ENCODE measurements around the gene B3GNT2.

The B3GNT2 gene

DNA sequence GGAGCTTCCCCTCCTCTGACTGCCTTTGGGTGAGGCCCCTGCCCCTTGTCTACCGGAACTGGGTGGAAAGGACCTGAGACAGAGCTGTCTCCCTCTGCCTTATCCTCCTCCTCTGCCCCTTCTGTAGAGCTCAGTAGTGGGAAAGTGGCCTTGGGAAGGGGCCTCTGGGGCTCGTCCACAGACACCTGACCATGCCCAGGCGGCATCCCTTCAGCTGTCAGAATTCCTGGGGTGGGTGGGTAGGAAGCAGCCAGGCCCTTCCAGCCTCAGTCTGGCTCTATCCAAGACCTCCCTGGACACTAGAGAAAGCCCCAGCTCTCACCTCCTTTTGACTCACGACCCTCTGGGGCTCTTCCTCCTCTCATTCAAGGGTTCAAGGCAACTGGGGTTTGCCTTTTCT is 35.6 kb downstream of the B3GNT2 start:
- Mint-ChIP-seq H3K36me3 (peaks cover 2% of the 10 kb centered on the region), H3K4me1 (no peaks in the 10 kb centered on the region), H3K9me3 (no peaks in the 10 kb centered on the region), H3K4me3 (no peak overlapping the region), H3K27ac (no peak overlapping the region), H3K27me3 (no peaks in the 10 kb centered on the region)

DNA sequence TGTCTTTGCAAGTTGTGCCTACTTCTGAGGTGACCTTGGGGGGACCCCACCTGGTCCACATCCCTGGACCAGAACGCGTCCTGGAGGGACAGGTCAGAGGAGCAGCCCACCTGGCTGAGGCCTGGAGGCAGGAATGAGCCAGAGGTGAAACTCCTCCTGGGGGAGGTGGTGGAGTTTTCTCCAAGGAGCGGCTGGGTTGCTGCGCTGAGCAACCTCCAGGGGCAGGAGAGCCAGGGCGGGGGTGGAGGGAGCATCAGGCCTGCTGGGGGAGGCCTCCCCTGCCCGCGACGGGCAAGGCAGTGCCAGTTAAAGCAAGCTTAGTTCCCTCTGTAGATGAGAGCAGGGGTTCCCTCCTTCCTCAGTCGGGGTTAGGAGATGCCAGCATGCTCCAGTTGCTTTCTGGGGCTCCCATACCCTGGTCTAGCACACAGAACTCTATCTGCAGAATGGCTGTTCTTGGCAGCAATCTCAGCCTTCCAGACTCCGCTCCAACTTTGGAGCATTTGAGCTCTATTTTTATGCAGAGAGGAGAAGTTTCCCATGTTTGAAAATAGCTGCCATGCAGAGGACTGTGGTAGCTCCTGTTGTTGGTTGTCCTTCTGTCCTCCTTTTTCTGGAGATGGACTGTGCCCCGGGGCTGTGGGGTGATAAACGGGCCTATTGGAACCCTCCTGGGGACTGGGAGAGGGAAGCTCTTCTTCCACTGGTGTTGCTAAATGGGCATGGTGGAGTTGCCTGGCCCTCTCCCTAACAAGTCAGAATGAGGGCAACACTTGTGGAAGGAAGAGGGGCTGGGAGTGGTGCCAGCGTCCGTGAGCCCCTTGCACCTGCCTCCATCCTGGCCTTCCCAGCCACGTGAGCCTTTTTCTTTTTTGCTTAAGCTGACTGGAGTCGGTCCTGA is 39.1 kb downstream of the B3GNT2 start:
- Mint-ChIP-seq H3K4me1 (no peaks in the 10 kb centered on the region), H3K27ac (no peak overlapping the region), H3K4me3 (no peak overlapping the region), H3K36me3 (peaks cover 1% of the 10 kb centered on the region), H3K27me3 (no peaks in the 10 kb centered on the region), H3K9me3 (no peaks in the 10 kb centered on the region)

DNA sequence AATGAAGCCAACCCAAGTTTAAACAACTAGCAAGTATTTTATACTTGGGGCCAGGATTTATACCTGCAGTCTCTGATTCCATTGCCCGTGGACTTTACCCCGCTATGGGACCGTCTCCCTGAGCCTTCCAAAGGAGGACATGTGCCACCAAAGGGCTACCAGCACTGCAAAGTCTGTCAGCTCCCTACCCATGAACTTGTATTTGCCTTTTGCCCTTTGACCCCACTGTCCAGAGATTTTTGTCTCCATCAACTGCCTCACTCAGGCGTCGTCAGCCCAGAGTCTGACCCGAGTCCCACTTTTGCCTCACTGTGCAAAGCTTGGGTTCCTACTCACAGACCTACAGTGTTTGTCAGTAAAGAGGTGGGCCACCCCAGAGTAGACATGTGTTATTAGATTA is 40.6 kb downstream of the B3GNT2 start:
- Mint-ChIP-seq H3K27ac (no peak overlapping the region), H3K27me3 (no peaks in the 10 kb centered on the region), H3K36me3 (peaks cover 1% of the 10 kb centered on the region), H3K9me3 (no peaks in the 10 kb centered on the region), H3K4me3 (no peak overlapping the region), H3K4me1 (no peaks in the 10 kb centered on the region)

DNA sequence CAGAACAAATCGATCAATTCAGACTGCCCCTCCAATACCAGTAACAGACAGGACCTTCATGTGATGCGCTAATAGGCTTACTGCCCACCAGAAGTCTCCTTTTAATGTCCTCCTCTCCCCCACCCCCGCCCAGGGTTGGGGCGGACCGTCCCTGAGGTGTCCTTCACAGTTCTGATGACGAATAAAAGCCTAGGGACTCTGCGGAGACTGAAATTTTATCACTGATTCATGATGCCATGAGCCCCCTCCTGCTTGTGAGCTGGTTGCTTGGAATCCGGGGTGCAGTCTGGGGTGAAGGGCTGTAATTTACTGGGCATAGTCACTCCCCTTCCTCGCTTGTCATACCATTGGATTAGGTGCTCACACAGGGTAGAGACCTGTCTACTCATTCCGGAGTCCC is 42.3 kb downstream of the B3GNT2 start:
- Mint-ChIP-seq H3K4me1 (no peaks in the 10 kb centered on the region), H3K27ac (no peak overlapping the region), H3K9me3 (no peaks in the 10 kb centered on the region), H3K27me3 (no peaks in the 10 kb centered on the region), H3K4me3 (no peak overlapping the region), H3K36me3 (peaks cover 1% of the 10 kb centered on the region)

DNA sequence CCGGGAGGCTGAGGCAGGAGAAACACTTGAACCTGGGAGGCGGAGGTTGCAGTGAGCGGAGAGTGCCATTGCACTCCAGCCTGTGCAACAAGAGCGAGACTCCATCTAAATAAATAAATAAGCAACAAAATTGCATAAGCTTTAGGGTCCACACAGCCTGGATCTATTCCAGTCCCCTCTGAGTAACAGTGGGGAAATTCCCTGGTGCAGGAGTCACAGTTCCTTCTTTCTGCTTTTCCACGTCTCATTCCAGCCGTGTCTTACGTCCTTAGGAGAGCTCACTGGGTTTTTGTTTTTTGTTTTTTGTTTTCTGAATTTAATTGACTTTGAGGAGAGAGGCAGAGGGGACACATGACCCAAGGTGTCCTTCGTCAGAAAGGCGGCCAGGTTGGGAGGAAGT is 44.6 kb downstream of the B3GNT2 start:
- Mint-ChIP-seq H3K27ac (no peak overlapping the region), H3K9me3 (no peaks in the 10 kb centered on the region), H3K36me3 (peaks cover 1% of the 10 kb centered on the region)

DNA sequence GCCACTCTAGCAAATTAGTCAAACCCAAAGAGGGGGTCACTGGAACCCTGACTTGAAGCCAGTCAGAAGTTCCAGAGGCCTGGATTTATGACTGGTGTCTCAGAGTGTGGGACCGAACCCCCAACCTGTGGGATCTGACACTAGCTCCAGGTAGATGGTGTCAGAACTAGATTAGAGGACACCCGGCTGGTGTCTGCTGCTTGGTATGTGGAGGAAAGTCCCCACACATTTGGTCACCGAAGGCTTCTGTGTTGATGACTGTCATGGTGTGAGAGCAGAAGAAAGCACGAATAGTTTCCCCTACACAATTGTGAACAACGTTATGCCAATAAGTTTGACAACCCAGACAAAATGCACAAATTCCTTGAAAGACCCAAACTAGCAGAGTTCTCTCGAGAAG is 48.1 kb downstream of the B3GNT2 start:
- Mint-ChIP-seq H3K27ac (no peak overlapping the region), H3K4me1 (no peaks in the 10 kb centered on the region), H3K36me3 (no peaks in the 10 kb centered on the region)

More for the DNA sequence above, 44.6 kb downstream of the B3GNT2 start:
- no peaks in the 10 kb centered on the region for H3K27me3 Mint-ChIP-seq
- H3K4me3 Mint-ChIP-seq = no peak overlapping the region
- H3K4me1 Mint-ChIP-seq = no peaks in the 10 kb centered on the region

DNA sequence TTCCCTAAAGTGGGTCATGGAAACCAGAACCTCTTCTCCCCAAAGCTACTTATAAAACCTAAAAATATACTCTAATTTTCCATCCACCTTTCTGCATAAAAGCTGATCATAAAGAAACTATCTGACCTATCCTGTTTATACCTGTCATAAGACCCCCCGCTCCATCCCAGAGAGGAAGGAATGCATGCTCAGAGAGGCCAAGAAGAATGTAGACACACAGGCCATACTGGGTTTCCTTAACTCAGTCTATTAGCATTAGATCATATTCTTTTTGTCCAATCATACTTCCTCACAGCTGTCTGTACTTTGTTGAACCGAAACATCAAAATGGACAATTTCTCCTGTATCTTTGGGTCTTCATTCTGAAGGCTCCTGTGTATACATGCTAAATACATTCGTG is 52.3 kb downstream of the B3GNT2 start:
- Mint-ChIP-seq H3K4me3 (no peak overlapping the region), H3K36me3 (peaks cover 3% of the 10 kb centered on the region), H3K27ac (no peak overlapping the region), H3K4me1 (no peaks in the 10 kb centered on the region), H3K27me3 (no peaks in the 10 kb centered on the region), H3K9me3 (no peaks in the 10 kb centered on the region)

More for the DNA sequence above, 48.1 kb downstream of the B3GNT2 start:
- no peaks in the 10 kb centered on the region for H3K27me3 Mint-ChIP-seq
- no peaks in the 10 kb centered on the region for H3K9me3 Mint-ChIP-seq
- H3K4me3 Mint-ChIP-seq = no peak overlapping the region

DNA sequence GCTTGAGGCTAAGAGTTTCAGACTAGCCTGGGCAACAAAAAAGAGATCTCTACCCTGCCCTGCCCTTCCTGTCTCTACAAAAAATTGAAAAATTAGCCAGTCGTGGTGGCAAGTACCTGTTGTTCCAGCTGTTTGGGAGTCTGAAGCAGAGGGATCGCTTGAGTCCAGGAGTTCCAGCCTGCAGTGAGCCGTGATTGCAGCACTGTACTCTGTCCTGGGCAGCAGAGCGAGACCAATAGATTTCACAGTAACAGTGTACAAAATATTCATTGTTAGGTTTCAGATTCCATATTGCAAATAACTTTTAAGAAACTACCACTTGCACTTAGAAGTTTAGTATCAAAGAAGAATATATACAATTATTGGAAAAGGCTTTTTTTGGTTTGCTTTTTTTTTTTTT is 54.3 kb downstream of the B3GNT2 start:
- Mint-ChIP-seq H3K36me3 (peaks cover 3% of the 10 kb centered on the region), H3K27me3 (no peaks in the 10 kb centered on the region), H3K27ac (no peak overlapping the region), H3K9me3 (no peaks in the 10 kb centered on the region), H3K4me1 (no peaks in the 10 kb centered on the region), H3K4me3 (no peak overlapping the region)

DNA sequence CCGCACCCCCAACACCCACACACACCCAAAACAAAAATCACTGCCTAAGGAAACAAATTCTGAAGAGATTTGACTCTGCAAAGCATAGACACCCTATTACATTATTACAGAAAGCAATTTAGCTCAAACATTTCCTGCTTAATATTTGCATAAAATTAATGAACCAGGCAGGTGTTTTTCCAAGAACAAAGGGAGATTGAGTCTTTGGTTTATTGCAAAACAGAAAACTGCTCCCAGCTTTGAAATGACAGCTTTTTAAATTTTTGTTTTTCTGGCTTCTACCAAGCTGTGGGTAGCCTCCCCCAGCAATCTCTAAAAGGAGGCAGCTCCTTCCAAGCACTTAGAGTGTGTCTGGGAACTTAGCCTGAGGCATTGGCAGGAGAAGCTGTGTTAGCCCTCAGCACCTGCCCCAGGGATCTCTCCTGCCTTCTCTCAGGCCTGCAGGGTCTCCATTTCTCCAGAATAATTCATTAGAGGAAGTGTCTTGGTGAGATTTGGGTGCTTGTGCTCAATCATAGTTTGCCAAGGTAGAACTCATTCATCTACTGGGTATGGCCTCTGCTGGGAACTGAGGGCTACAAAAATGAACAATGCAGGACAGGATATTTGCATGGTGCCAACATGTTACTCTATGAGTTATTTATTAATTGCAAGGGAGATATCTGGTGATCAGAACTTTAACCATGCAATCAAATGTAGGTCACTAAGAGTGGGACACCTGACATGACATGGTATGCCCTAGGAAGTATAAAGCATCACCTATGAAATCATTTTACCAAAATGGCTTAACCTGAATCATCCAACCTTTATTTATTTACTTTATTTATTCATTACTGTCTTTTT is 58.7 kb downstream of the B3GNT2 start:
- H3K9me3 Mint-ChIP-seq = no peaks in the 10 kb centered on the region
- peaks cover 3% of the 10 kb centered on the region for H3K36me3 Mint-ChIP-seq
- H3K27ac Mint-ChIP-seq = no peak overlapping the region
- H3K4me1 Mint-ChIP-seq = no peaks in the 10 kb centered on the region
- no peaks in the 10 kb centered on the region for H3K27me3 Mint-ChIP-seq
- H3K4me3 Mint-ChIP-seq = no peak overlapping the region

DNA sequence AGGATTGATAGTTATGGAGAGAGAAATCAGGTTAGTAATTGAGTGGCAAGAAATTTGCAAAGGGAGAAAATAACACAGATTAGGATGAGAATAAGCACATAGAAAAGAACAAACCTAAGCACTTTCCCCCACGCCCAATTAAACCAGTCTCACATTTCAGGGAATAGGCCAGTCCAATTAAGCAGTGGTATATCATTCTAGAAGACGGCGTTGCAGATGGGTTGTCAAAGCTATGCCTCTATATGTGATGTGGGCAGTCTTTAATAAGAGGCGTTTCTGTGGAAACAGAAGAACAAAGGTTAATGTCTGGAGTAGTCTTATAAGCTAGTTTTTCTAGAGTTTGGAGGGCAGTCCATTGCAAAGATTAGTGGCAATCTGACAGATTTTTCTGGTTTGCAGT is 61.6 kb downstream of the B3GNT2 start:
- no peaks in the 10 kb centered on the region for H3K9me3 Mint-ChIP-seq

DNA sequence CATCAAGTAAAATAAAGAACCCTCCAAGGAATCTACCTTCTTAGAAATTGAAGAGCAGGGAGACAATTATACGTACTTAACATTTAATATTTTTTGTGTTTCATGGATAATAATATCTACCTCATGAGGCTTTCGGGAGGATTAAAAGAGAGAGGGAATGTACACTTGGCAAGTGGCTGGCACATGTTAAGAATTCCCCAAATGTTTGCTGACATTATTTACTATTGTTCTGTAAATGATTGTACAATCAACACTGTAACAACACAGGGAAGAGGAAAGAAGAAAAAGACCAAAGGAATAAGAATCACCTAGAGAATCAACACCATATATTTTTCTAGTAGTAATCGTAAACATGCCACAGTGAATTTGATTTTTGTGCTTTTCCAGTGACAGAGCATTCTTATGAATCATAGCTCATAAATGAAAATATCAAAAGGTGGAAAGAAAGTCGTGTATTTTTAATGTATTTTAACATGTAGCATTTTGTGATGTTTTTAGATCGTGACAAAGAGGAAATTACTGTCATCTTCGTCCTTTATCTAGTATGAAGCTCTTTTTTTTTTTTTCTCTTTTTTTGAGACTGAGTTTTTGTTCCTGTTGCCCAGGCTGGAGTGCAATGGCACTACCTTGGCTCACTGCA is 67.3 kb downstream of the B3GNT2 start:
- Mint-ChIP-seq H3K4me1 (no peaks in the 10 kb centered on the region), H3K4me3 (no peak overlapping the region), H3K36me3 (no peaks in the 10 kb centered on the region), H3K9me3 (no peaks in the 10 kb centered on the region), H3K27ac (no peak overlapping the region), H3K27me3 (no peaks in the 10 kb centered on the region)

More for the DNA sequence above, 61.6 kb downstream of the B3GNT2 start:
- H3K4me3 Mint-ChIP-seq = no peak overlapping the region
- H3K4me1 Mint-ChIP-seq = no peaks in the 10 kb centered on the region
- H3K27ac Mint-ChIP-seq = no peak overlapping the region
- H3K27me3 Mint-ChIP-seq = no peaks in the 10 kb centered on the region
- H3K36me3 Mint-ChIP-seq = no peaks in the 10 kb centered on the region

DNA sequence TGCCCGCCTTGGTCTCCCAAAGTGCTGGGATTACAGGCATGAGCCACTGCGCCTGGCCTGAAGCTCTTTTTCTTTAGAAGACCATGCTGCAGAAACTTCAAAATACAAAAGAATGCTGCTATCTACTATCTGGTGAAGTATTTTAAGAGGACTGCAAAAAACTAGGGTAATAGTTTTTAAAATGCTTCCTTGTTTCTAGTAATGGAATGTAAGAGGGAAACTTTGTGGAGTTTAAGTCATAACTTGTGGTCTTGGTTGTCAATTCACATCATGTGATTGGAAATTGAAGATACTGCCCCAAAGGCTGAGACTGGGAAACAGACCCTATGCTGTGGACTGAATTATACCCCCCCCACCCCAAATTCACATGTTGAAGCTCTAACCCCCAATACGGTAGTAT is 68.3 kb downstream of the B3GNT2 start:
- H3K4me1 Mint-ChIP-seq = no peaks in the 10 kb centered on the region
- no peak overlapping the region for H3K27ac Mint-ChIP-seq
- no peaks in the 10 kb centered on the region for H3K27me3 Mint-ChIP-seq
- H3K36me3 Mint-ChIP-seq = no peaks in the 10 kb centered on the region
- H3K4me3 Mint-ChIP-seq = no peak overlapping the region
- H3K9me3 Mint-ChIP-seq = no peaks in the 10 kb centered on the region

DNA sequence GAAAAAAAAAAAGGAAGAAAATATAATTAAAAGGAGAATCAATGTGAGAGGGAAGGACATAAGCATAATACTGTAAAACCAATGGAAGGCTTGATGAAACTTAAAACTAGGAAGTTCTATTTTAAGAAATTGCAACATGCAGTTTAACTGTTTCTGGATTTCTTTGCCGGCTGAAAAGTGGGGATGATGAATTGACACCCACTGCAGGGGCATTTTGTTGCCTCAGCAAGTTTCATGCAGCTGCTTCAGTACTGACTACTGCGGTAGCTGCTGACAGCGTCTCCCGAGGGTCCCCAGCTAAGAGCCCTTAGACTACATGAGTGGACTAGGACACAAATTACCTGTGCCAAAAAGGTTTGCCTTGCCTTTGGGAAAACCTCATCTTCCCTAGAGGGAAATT is 69.2 kb downstream of the B3GNT2 start:
- Mint-ChIP-seq H3K4me3 (no peak overlapping the region), H3K4me1 (no peaks in the 10 kb centered on the region), H3K27ac (no peak overlapping the region), H3K27me3 (no peaks in the 10 kb centered on the region), H3K36me3 (no peaks in the 10 kb centered on the region), H3K9me3 (no peaks in the 10 kb centered on the region)

DNA sequence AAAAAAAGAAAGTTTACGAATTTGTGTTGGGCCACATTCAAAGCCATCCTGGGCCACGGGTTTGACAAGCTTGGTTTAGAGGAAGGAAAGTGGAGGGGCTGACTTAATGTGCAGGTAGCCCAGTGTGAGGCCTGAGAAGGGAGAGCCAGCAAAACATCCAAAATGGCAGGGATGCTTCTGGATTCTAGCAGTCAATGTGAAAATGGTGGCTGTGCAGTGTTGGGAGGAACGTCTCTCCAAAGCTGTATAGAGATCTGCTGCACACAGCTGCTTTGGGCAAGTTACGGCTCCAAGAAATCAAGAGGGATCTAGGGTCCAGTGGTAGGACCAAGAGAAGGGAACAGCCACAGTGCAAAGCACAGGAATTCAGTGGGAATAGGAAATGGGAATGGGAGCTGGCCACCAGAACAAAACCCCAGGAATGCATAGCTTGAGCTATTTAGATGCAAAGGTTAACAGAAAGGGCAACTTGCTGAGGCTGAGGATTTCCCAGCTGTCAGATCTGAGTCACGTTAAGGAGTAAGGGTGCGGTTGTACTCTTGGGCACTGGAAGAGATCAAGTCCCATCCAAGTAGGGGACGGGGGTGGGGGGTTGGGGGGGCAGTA is 70.6 kb downstream of the B3GNT2 start:
- H3K4me3 Mint-ChIP-seq = no peak overlapping the region
- no peak overlapping the region for H3K27ac Mint-ChIP-seq
- no peaks in the 10 kb centered on the region for H3K4me1 Mint-ChIP-seq
- H3K9me3 Mint-ChIP-seq = no peaks in the 10 kb centered on the region
- H3K27me3 Mint-ChIP-seq = no peaks in the 10 kb centered on the region
- H3K36me3 Mint-ChIP-seq = no peaks in the 10 kb centered on the region

DNA sequence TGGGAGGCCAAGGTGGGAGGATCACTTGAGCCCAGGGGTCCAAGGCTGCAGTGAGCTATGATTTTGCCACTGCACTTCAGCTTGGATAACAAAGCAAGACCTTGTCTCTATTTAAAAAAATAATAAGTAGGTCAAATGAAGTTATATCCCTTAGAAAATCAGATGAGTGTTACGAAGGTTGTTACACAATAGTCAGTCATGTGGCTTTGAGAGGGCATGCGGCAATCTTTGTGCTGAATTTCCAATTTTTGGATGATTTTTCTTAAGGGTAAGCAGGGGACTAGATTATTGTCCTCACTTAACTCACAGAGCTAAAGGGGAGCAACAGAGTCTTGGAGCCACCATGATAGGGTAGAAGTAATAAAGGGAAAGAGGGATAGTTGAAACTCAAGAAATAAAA is 71.8 kb downstream of the B3GNT2 start:
- Mint-ChIP-seq H3K27me3 (no peaks in the 10 kb centered on the region), H3K27ac (no peak overlapping the region), H3K4me3 (no peak overlapping the region), H3K4me1 (no peaks in the 10 kb centered on the region), H3K36me3 (no peaks in the 10 kb centered on the region), H3K9me3 (no peaks in the 10 kb centered on the region)
